Esophagus muscularis mucosa (tissue), 4 donors: ENCODE results near the gene CNNM2.

ENCODE experiments used
- EP300 ChIP-seq: sonication (generic); formaldehyde crosslinking; IDR thresholded peaks from one replicate; pipeline ENCODE4 v1.6.1; 2017; ENCODE audit warnings: antibody characterized with exemption
- POLR2AphosphoS5 ChIP-seq, 2 donors: sonication (generic); formaldehyde crosslinking; IDR thresholded peaks; one replicate each; pipeline ENCODE4 v1.6.1; 2017; ENCODE audit warnings: antibody characterized with exemption in 2 of 2
- TF ChIP-seq, protein P1 (sequence below), 3 experiments: fragments of 200-600 bp in 2 of 3; fragments of 450-650 bp in 1 of 3; sonication (generic) in 2 of 3; IDR thresholded peaks; one replicate each; pipeline ENCODE4 v1.5.1; 2017 to 2019; ENCODE audit warnings: antibody characterized with exemption in 3 of 3, mild to moderate bottlenecking in 2 of 3, moderate library complexity in 1 of 3

DNA sequence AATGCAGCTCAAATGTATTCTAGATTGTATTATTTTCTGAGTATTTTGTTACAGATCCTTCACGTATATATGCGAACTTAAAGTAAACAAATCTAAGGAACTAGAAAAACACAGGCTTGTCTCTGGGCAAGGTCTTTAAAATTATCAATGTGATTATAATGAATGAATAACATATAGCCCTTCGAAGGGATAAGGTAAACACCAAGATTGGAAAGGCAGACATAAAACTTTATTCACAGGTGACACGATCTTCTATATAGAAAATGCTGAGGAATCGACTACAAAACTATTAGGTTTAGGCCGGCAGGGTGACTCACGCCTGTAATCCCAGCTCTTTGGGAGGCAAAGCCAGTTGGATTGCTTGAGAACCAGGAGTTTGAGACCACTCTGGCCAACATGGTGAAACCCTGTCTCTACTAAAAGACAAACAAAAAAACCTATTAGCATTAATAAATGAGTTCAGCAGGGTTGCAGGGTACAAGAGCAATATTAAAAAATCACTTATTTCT is 80.4 kb downstream of the CNNM2 start:
- TF ChIP-seq, protein P1, sequence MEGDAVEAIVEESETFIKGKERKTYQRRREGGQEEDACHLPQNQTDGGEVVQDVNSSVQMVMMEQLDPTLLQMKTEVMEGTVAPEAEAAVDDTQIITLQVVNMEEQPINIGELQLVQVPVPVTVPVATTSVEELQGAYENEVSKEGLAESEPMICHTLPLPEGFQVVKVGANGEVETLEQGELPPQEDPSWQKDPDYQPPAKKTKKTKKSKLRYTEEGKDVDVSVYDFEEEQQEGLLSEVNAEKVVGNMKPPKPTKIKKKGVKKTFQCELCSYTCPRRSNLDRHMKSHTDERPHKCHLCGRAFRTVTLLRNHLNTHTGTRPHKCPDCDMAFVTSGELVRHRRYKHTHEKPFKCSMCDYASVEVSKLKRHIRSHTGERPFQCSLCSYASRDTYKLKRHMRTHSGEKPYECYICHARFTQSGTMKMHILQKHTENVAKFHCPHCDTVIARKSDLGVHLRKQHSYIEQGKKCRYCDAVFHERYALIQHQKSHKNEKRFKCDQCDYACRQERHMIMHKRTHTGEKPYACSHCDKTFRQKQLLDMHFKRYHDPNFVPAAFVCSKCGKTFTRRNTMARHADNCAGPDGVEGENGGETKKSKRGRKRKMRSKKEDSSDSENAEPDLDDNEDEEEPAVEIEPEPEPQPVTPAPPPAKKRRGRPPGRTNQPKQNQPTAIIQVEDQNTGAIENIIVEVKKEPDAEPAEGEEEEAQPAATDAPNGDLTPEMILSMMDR (IDR thresholded peaks at IDR 0.05) = no peak
- TF ChIP-seq EP300 (no peak), POLR2AphosphoS5 (IDR thresholded peaks at IDR 0.05) (no peak)
